ENCODE results near the gene DCXR. TPM values are rescaled to one million over a fixed set of nuclear protein-coding genes. Genes with fewer than 3 reads are reported as not detected.

Gene DCXR
- total RNA-seq, 1 donor from 2014 or later, result 1,477 TPM

DNA sequence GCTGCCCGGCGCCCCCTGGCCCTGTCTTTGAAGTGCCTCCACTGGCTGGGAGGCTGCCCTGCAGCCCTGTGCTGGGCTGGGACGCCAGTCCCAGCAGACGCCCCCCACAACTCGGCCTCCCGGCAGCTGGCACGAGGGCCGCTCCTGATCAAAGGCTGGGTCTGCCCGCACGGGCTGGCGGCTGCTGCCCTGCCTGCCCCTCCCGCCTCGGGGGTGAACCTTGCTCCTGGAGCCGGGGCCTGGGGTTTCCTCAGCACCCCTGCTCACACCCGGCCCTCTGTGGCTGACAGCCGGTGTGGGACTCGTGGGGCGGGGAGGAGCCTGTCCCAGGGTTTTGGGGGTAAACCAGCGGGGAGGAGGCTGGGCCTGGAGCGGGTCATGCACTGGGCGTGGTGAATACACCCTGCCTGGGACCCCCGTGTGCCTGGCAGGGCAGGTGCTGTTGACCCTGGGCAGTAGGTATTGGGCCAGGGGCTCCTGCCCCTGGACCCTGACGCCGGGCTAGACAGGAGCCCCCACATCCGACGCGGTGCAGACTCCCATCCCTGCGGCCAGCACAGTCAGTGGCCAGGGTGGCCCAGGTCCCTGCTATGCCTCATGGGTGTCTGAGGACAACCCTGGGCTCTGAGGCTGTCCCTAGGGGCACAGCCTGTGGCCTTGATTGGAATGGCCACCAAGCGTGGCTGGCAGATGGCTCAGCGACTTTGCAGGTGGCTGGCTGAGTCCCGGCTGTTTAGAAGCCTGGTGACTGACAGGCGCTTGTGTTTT lies 36.5 kb downstream of the DCXR start:
- DNase-seq (ENCODE audit: low spot score), result peak; percentile 71
- ATAC-seq, result peak; percentile 70

DNA sequence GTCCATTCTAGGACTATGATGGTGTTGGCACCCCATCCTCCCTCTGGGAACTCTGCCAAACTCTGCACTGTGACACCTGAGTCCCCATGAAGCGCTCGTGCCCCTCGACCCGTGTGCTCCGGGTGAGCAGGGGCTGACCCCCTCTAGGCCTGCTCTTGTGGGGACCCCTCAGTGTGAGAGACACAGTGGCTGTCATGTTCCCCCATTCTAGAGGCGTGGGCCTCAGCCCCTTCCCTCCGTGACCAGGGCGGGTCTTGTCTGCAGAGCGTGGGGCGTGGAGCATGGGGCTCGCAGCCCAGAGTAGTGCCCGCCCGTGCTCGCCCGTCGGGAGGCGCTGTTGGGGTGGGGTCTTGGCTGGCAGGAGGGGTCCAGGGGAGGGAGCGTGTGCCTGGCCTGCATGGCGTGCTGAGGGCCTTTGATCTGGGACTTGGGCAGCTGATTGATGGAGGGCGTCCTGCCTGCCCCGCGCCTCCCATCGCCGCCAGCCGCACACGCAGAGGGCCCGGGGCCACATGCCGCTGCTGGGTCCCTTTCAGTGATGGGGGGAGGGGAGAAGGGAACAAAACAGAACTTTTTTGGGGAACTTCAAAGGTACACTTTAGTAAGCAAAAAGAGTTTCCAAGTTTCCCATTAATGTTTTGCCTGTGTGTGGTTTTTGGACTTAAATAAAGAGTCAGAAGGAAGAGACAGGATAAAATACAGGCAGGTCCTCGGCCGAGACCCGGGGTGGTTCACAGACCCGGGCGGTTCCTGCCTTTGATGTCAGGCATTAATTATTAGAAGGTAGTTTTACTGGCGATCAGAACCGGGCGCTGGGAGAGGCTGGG lies 37.3 kb downstream of the DCXR start:
- ATAC-seq, result peak; percentile 28
- DNase-seq (ENCODE audit: low spot score), result no peak

DNA sequence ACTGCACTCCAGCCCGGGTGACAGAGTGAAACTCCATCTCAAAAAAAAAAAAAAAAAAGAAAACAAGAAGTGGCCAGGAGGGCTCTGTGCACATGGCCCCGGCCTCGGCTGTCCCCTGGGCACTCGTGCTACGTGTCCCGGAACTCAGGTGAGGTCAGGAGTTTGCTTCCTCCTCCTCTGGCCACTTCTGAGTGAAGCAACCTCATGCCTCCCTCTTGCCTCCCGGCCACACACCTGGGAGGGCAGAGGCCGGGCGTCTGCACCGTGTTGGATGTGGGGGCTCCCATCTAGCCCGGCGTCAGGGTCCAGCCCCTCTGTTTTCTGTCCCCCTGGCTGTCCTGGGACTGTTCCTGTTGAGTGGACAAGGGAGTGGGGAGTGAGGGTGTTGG lies 37.9 kb downstream of the DCXR start:
- DNase-seq (ENCODE audit: low spot score), result no peak

DNA sequence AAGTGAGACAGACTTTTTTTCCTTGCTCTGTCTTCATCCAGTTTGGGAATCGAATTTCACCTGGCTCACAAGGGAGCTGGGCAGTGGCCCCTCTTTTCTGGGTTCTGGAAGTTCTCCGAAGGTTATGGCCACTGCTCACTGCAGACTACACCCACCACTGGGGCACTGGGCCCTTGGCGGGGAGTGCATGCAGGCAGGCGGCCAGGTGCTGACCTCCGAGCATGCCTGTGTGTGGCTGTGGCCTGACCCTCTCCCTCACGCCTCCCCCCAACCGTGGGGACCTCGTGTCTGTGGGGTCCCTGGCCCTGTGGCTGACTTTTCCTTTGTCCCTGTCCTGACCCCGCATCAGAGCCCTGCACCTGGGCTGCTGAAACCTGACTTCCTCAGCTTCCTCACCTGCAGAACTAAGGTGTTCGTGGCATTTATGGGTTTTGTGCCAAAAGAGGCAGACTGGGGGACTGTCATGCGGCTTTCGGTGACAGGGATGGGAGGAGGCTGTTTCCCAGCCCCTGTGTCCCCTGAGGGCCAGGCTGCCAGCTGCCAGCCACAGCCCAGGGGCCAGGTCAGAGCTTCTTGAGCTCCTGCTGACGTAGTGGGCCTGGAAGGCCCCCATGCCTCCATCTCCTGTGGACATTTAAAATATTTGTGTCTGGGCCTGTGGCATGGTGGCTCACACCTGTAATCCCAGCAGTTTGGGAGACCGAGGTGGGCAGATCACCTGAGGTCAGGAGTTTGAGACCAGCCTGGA lies 38.6 kb downstream of the DCXR start:
- DNase-seq (ENCODE audit: low spot score) (no peak), ATAC-seq (no peak)

More for the DNA sequence above, 37.9 kb downstream of the DCXR start:
- ATAC-seq, result peak; percentile 47

DNA sequence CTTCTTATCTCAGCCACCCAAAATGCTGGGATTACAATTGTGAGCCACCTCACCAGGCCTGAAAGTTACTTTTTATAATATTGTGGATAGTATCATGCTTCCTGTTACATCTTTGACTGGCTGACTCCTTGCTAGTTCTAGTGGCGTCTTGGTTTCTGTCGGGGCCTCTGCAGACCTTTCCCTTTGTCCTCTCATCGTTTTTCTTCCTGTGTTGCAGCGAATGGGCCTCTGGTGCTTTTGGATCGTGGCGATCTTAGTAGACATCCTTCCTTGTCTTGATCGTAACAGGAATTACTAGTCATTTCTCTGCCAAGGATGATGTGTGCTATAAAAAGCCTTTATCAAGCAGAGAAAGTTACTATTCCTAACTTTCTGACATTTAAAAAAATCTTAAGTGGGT lies 39.3 kb downstream of the DCXR start:
- ATAC-seq (no peak), DNase-seq (ENCODE audit: low spot score) (no peak)

DNA sequence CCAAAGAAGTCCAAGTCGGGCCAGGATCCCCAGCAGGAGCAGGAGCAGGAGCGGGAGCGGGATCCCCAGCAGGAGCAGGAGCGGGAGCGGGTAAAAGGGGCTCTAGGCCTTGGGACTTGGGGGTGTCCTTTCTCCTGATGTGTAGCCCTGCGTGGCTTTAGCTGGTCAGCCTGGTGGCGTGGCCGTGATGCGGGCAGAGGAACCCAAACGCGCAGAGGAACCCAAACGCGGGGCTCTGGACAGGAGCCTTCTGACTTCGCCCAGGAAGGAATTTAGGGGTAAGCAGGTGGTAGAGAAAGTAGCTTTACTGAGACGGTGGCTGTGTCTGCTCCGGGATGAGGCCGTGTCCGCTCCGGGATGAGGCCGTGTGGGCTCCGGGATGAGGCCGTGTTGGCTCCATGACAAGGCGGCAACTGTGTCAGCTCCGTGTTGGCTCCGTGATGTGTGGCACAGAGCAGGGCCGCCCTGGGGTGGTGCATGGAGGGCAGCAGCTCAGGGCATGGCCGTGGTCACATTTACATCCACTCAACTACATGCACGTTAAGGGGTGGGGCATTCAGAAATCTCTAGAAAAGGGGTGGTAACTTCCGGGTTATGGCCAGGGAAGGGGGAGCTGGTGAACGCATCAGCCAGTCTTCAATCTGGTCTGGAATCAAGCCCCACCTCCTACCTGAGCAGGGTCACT lies 40.6 kb downstream of the DCXR start:
- DNase-seq (ENCODE audit: low spot score) (no peak), ATAC-seq (no peak)

DNA sequence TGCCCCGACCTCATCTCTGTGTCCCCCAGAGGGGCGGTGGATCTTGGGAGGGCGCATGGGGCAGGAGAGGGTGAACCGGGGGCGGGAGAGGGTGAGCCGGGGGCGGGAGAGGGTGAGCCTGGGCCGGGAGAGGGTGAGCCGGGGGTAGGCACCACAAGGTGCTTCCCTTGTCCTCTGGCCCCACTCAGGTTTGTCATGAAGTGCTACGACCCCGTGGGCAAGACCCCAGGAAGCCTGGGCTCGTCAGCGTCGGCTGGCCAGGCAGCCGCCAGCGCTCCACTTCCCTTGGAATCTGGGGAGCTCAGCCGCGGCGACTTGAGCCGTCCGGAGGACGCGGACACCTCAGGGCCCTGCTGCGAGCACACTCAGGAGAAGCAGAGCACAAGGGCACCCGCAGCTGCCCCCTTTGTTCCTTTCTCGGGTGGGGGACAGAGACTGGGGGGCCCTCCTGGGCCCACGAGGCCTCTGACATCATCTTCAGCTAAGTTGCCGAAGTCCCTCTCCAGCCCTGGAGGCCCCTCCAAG lies 41.2 kb downstream of the DCXR start:
- no peak for DNase-seq (ENCODE audit: low spot score)
- ATAC-seq, result no peak

DNA sequence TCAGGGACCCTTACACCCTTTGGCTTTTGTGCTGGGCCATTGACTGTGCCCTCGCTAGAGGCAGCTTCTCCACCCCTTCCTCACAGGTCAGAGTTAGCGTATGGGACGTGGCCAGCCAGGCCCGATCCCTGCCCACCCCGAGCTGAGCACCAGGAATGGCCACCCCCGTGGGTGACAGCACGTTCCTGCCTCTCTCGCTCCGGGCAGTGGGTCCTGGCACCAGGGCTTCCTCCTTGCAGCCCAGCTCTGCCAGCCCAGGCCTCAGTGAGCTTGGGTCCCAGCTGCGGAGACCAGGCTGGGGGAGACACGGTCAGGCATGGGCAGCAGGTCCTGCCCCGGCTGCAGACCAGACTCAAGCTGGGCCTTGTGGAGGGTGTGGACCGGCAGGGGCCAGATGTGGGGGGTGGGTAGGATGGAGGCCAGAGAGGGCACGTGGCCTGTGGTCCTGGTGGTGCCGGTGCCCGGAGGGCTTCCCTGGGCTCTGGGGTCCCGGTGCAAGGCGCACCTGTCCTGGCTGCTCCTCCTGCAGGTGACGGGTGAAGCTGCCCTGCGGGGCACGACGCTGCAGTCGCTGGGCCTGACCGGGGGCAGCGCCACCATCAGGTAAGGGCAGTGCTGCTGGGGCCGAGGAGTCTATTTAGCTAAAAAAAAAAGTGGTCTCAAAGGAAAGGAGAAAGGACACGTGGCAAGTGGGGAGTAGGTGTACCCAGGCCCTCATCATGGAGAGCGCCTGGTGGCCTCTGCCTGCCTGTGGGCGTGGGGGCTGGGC lies 41.9 kb downstream of the DCXR start:
- ATAC-seq, result no peak
- no peak for DNase-seq (ENCODE audit: low spot score)

DNA sequence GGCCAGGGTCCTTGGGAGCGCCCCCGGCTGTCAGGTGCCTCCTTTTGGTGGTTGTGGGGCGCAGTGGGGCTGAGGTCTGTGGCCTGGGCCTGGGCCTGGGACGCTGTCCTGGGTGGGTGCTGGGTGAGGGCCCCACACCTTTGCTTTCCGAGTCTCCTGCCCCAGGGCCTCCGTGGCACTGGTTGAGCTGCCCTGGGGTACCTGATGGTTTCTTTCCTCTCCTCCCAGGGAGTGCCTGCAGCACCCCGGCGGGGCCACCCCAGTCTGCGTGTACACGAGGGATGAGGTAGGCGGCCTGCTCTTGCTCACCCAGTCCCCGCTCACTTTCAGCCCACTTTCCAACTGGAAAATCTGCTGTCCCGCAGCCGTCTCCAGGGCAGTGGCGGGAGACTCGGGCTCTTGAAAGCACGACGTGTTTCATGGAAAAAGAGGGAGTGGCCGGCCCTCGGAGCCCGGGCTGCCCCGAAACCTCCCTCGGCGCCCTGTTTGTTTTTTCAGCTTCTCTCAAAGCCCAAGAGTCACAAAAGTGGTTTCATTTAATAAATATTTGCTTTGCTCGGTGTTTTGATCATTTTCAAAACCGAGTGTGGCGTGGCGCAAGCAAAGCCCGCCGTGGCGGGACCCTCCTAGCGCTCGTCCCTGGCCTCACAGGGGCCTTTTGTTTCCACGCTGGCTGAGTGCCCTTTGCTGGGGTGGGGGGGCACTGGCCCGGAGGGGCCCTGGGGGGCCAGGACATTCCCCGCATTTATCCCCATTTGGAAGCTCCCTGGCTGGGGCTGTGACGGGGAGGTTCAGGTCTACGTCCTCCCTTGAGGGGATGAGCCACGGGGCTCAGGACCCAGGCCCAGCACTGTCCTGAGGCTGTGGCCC lies 42.7 kb downstream of the DCXR start:
- no peak for DNase-seq (ENCODE audit: low spot score)
- ATAC-seq, result no peak

DNA sequence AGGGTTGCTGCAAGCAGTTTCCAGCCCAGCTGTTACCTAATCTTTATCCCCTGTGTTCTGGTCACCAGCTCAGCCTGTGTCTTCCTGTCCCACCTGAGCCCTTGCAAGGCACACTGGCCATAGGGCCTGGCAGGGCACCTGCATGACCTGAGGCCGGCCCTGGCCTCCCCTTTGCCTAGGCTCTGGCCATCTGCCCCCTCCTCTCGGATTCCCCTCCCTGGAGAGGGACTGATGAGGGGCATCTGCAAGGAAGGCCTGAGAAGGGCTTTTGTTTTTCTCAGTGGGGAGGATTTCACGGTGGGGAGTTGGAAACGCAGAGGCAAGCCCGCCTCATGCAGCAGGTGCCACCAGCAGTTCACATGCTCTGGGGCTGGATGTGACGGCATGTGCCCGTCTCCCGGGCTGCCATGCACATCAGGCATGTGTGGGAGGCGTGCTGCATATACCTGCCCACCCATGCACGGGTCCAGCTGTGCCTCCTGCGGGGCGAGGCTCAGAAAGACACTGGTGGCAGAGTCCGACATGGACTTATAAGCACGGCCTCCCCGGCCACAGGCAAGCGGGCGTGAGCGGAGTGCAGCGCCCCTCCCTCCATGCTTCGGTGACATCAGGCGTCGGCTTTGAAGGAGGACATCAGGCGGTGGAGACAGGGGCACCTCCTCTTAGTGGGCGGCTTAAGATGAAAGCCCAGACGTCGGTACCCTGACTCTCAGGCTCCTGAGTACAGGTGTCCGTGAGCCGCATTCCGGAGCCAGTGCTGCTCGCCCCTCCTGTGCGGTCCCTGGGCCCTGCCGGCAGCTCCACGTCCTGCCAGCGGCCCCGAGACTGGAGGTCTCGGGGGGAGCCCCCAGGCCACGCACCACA lies 43.5 kb downstream of the DCXR start:
- DNase-seq (ENCODE audit: low spot score) (no peak), ATAC-seq (no peak)

DNA sequence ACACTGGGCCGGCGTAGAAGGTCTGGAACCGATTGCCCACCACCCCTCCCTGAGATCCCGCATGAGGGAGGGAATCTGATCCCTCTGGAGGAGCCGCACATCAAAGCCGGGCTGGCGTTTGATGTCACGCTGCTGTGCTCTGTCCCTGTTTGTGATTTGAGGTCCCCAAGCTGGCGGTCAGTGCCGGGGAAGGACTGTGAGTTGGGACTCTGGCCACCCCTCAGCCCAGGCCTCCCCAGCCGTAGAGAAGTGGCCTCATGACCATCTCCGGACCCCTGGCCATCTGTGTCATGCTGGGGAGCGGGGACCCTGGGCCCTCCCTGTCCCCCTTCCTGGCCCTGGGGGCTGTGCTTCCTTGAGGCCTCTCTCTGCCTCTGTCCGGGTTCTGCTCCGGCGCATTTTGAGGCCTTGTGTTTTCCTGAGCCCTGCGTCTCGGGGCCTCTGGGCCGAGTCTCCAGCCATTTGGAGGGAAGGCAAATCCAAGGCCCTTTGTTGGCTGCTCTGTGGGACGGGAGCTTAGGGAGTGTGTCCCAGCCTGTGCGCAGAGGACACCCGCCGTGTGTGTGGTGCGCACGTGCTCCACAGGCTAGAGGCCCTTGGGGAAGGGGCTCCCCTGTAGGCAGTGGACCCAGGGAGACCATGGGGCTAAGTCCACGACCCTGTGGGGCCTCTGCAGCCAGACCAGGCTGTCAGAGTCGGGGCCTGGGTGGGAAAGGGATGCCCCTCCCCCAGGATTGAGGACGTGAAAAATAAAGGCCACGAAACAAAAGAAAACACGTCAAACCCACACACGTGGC lies 45.0 kb downstream of the DCXR start:
- ATAC-seq (no peak), DNase-seq (ENCODE audit: low spot score) (no peak)

DNA sequence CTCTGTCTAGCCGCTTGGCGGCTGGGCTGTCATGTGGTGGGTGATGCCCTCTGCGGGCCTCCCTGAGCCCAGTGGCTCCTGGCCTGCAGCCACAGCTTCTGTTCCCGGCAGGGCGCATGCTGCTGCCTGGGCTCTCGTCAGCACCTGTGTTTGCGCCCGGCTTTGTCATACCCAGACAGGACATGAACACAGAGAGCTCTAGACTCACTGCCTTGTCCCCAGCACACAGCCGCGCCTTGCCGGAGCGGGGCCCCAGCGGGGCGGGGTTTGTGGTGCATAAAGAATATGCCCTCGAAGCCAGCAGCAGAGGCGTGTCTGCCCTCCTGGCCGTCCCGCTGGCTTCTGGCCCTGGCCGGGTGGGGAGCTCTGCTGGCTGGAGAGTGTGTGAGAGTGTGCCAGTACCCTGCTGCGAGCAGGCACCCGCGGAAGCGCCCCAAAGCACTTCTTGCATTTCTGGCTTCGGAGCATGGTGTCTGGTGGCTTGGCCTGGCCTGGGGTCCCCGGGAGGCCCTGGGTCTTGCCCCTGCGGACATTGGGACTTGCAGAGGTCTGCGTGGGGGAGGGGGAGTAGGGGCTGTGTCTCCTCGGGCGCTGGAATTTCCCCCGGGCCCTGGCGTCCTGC lies 45.7 kb downstream of the DCXR start:
- DNase-seq (ENCODE audit: low spot score) (peak; percentile 94), ATAC-seq (peak; percentile 91)

DNA sequence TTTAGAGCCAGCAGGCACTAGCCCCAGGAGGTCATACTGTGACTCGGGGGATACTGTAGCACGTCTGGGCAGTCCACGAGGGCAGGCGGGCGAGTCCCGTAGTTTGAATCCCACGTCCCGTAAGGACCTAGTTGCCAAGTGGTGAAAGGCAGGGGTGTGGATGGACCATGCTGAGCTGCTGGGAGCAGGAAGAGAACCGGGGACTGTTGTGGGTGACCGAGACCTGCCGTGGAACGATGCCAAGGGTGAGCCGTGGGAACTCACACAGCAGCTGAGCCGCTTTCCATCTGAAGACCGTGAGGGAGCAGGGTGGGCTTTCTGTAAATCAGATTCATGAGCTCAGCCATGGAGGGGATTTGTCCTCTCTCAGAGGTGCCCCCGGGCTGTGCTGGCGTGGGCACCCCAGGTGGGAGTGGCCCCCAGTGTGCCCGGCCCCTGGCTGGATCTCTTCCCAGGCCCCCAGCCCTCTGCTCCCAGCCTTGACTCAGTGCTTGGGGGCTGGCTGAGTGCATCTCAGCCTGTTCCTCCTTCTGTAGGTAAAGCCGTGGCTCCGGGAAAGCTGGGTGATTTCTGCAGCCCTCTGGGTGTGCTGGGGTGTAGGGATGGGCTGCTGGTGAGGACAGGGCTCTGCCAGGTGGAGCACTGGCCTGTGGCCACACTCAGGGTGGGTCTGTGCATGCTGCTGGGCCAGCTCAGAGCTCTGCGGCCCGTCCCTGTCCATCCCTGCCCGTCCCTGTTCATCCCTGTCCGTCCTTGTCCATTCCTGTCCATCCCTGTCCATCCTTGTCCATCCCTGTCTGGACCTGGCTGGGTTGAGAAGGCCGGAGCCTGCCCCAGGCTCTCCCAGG lies 46.4 kb downstream of the DCXR start:
- DNase-seq (ENCODE audit: low spot score) (no peak), ATAC-seq (no peak)

DNA sequence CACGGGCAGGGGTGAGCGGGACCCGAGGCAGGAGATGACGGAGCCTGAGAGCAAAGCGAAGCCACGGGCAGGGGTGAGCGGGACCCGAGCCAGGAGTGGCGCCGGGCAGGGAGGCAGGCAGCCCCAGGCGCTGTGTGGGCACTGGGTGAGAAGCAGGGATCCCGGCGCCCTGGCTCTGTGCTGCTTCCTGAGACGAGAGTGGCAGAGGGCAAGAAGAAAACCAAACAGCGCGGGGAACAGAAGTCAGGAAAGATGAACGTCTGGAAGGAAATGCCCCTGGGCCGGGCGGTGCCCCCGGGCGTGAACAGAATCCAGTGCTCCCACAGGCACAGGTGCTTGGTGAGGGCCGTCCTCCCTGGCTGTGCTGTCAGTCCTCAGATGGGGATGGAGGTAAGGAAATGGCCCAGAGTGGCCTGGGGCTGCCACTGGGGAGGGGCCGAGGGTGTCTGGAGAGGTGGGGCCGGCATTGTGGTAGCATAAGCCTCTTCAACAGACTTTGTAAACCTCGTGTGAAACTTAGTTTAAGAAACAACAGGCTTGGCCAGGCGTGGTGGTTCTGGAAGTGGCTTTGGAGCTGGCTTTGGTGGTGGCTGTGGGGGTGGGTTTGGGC lies 50.2 kb downstream of the DCXR start:
- ATAC-seq (no peak), DNase-seq (ENCODE audit: low spot score) (no peak)

DNA sequence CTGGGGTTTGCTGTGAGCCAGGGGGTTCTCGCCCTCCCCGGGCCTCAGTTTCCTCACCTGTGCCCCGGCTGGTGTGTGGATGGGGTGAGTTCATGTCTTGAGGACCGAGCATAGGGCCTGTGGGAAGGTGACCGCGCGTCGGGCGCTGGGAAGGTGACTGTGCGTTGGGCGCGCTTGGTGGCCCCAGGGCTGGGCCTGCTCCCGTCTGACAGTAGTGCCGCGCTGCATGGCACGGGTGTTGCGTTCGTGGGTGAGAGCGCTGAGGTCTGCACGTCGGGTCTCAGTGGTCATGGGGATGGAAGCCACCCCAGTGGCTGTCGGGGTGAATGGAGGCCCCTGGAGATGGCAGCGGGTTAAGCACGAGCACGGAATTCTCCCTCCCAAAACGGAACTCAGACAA lies 50.9 kb downstream of the DCXR start:
- DNase-seq (ENCODE audit: low spot score) (no peak), ATAC-seq (no peak)

Measured in left lobe of liver (tissue), 2 donors.